Mucosa of descending colon (tissue), 3 donors: ENCODE data around the gene ATP2C2. TPM values are rescaled to one million over a fixed set of nuclear protein-coding genes. Genes with fewer than 3 reads are reported as not detected.

Experiments
- ATAC-seq: fragments of 200-7000 bp; cut with Tn5 transposase; one replicate; pipeline ENCODE4 v1.9.1; 2020; ENCODE audit warnings: mild to moderate bottlenecking, moderate library complexity
- DNase-seq, 3 donors: peaks; one replicate each; pipeline ENCODE4 v3.0.0-alpha.2; 2020
- H3K36me3 ChIP-seq: fragments of 200-600 bp; one replicate; pipeline ENCODE4 v1.8.0; 2021; ENCODE audit warnings: low read depth, mild to moderate bottlenecking
- H3K4me1 ChIP-seq: fragments of 200-600 bp; one replicate; pipeline ENCODE4 v1.8.0; 2021; ENCODE audit warnings: low read depth, mild to moderate bottlenecking
- H3K4me3 ChIP-seq: fragments of 200-600 bp; one replicate; pipeline ENCODE4 v1.8.0; 2021; ENCODE audit warnings: mild to moderate bottlenecking
- H3K9me3 ChIP-seq: fragments of 200-600 bp; one replicate; pipeline ENCODE4 v1.8.0; 2021; ENCODE audit warnings: mild to moderate bottlenecking
- CTCF ChIP-seq: fragments of 200-600 bp; IDR thresholded peaks from one replicate; pipeline ENCODE4 v1.8.0; 2022; ENCODE audit warnings: antibody characterized with exemption, mild to moderate bottlenecking
- intact Hi-C, 2 donors: fragments of 100-400 bp; cut with DNase I in 1 of 2; cut with micrococcal nuclease in 1 of 2; formaldehyde crosslinking; loops; one replicate each; pipeline versions ENCODE4 v1.11.0 to v1.11.1; 2022; cut with DNase I, micrococcal nuclease
- total RNA-seq, 3 donors: library from RNA; stranded (reverse); fragmentation: NEBNext Ultra II Directional in 2 of 3; extraction: Animal tissue kit (Norgen Biotek cat#: 25700) in 2 of 3; gene quantifications; one replicate each; pipeline versions ENCODE4 v1.2.1 to v1.2.4, GENCODE V29; 2021 to 2023
- donor health status: DM: no; HTN: no; CAD: no; lungs with moderate emphysema.
- donor health status: DM: no; HTN: no; CAD: no.
- donor health status: DM: no; HTN: yes; CAD: no.

Gene ATP2C2
- total RNA-seq, 3 donors from 2014 or later = 98.8 to 322 (median 159) TPM

GRCh38 chr16:84378567-84378966 lies 10.2 kb downstream of the ATP2C2 start:
- intact Hi-C loops = no loop called here
- ATAC-seq (no peak), DNase-seq (no peak)
- TF ChIP-seq CTCF = no peak
- Histone ChIP-seq H3K4me1 (peaks cover 12% of the 10 kb centered on the region), H3K9me3 (no peaks in the 10 kb centered on the region), H3K4me3 (no peak overlapping the region), H3K36me3 (no peaks in the 10 kb centered on the region)

- intact Hi-C loops = no loop called here
- ATAC-seq = no peak
Observed at GRCh38 chr16:84379008-84379708, 10.8 kb downstream of the ATP2C2 start.

GRCh38 chr16:84379709-84380362 lies 11.5 kb downstream of the ATP2C2 start:
- Histone ChIP-seq H3K36me3 (no peaks in the 10 kb centered on the region), H3K4me1 (peaks cover 12% of the 10 kb centered on the region), H3K4me3 (no peak overlapping the region), H3K9me3 (peaks cover 3% of the 10 kb centered on the region)
- no peak for TF ChIP-seq CTCF
- DNase-seq (peak in 2 of 3 donors; percentile 49 to 79), ATAC-seq (peak; percentile 80)
- intact Hi-C loops = no loop called here

More at GRCh38 chr16:84379008-84379708, 10.8 kb downstream of the ATP2C2 start:
- Histone ChIP-seq H3K9me3 (peaks cover under 1% of the 10 kb centered on the region), H3K36me3 (no peaks in the 10 kb centered on the region), H3K4me3 (no peak overlapping the region), H3K4me1 (peaks cover 12% of the 10 kb centered on the region)
- DNase-seq = no peak
- no peak for TF ChIP-seq CTCF

- intact Hi-C loops = no loop called here
- ATAC-seq (no peak), DNase-seq (no peak)
- TF ChIP-seq CTCF = no peak
- H3K4me1 ChIP-seq = peaks cover 12% of the 10 kb centered on the region
- no peak overlapping the region for H3K4me3 ChIP-seq
- H3K9me3 ChIP-seq = peaks cover 3% of the 10 kb centered on the region
- H3K36me3 ChIP-seq = no peaks in the 10 kb centered on the region
Observed at GRCh38 chr16:84380405-84380804, 12.1 kb downstream of the ATP2C2 start.

GRCh38 chr16:84382396-84382795 lies 14.1 kb downstream of the ATP2C2 start:
- DNase-seq (no peak), ATAC-seq (no peak)
- peaks cover 11% of the 10 kb centered on the region for H3K4me1 ChIP-seq
- intact Hi-C loops = no loop called here
- no peaks in the 10 kb centered on the region for H3K36me3 ChIP-seq
- no peak overlapping the region for H3K4me3 ChIP-seq
- peaks cover 3% of the 10 kb centered on the region for H3K9me3 ChIP-seq
- TF ChIP-seq CTCF = no peak
